ENCODE measurements around the gene OSR1.

GRCh38 chr2:19331450-19331849 is 27.0 kb downstream of the OSR1 start:
- TF ChIP-seq, protein P1, sequence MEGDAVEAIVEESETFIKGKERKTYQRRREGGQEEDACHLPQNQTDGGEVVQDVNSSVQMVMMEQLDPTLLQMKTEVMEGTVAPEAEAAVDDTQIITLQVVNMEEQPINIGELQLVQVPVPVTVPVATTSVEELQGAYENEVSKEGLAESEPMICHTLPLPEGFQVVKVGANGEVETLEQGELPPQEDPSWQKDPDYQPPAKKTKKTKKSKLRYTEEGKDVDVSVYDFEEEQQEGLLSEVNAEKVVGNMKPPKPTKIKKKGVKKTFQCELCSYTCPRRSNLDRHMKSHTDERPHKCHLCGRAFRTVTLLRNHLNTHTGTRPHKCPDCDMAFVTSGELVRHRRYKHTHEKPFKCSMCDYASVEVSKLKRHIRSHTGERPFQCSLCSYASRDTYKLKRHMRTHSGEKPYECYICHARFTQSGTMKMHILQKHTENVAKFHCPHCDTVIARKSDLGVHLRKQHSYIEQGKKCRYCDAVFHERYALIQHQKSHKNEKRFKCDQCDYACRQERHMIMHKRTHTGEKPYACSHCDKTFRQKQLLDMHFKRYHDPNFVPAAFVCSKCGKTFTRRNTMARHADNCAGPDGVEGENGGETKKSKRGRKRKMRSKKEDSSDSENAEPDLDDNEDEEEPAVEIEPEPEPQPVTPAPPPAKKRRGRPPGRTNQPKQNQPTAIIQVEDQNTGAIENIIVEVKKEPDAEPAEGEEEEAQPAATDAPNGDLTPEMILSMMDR (IDR thresholded peaks at IDR 0.05): no peak
- TF ChIP-seq POLR2AphosphoS5 (IDR thresholded peaks at IDR 0.05; ENCODE audit: low read depth, low read length): no peak
